Urinary bladder (tissue), 4 donors: ENCODE results near the gene ELK3. TPM values are rescaled to one million over a fixed set of nuclear protein-coding genes. Genes with fewer than 3 reads are reported as not detected.

Source experiments
- DNase-seq: peaks from one replicate; pipeline ENCODE4 v3.0.0-alpha.2; 2015; ENCODE audit errors: extremely low spot score
- H3K27ac ChIP-seq: one replicate; pipeline ENCODE4 v1.5.1; 2013; ENCODE audit warnings: low read depth, mild to moderate bottlenecking, moderate library complexity
- H3K36me3 ChIP-seq: one replicate; pipeline ENCODE4 v1.6.1; 2013; ENCODE audit warnings: mild to moderate bottlenecking, moderate library complexity; ENCODE audit not compliant: insufficient read depth
- H3K4me1 ChIP-seq: one replicate; pipeline ENCODE4 v1.6.1; 2013; ENCODE audit warnings: mild to moderate bottlenecking, moderate library complexity; ENCODE audit not compliant: insufficient read depth
- H3K4me3 ChIP-seq: one replicate; pipeline ENCODE4 v1.5.1; 2013; ENCODE audit warnings: low read depth, low read length
- WGBS: extraction: QIAGEN DNeasy Blood & Tissue Kit; methylation state at CpG from one replicate; pipeline ENCODE4 v1.1.7; 2013; 5-methylcytosine and 5-hydroxymethylcytosine counted together
- polyA plus RNA-seq: library from polyadenylated mRNA; stranded (reverse); fragments of 200-250 nt; gene quantifications from one replicate; pipeline ENCODE4 v1.2.3, GENCODE V29; 2013
- total RNA-seq: library from RNA; depleted of rRNA; stranded (reverse); fragments of >200 nt; gene quantifications from one replicate; pipeline ENCODE4 v1.2.3, GENCODE V29; 2014
- donor health status: healthy with polysubstance abuse.
- donor health status: healthy.

The ELK3 gene
- total and polyA plus RNA-seq, 2 donors: 26.3 to 42.9 TPM

DNA sequence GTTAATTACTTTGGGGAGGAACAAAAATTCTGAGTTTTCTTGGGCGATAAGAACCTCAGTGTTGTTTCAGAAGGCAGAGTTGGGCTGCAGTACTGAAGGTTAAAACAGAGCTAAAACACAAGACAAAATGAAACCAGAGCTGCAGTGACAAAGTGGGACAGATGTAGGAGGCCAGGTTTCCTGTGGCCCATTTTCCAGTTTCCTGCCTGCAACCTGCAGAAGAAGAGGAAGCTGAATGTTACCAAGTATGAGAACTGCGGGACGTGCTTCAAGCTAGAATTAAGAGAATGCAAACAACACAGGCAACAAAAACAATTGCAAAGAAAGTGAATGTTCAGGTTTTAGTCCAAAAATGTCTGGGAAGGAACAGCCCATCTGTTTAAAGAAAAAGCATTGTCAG lies 17.8 kb downstream of the ELK3 start:
- WGBS: 74% methylated on average over 3 of the region's 3 CpGs
- no peaks in the 10 kb centered on the region for H3K4me1 ChIP-seq
- H3K36me3 ChIP-seq: no peaks in the 10 kb centered on the region
- DNase-seq: no peak
- no peak overlapping the region for H3K4me3 ChIP-seq
- no peak overlapping the region for H3K27ac ChIP-seq

GRCh38 chr12:96212456-96213375 lies 18.5 kb downstream of the ELK3 start:
- Histone ChIP-seq H3K4me1 (no peaks in the 10 kb centered on the region), H3K4me3 (no peak overlapping the region), H3K36me3 (no peaks in the 10 kb centered on the region), H3K27ac (no peak overlapping the region)
- no peak for DNase-seq
- 78% methylated on average over 10 of the region's 10 CpGs for WGBS

DNA sequence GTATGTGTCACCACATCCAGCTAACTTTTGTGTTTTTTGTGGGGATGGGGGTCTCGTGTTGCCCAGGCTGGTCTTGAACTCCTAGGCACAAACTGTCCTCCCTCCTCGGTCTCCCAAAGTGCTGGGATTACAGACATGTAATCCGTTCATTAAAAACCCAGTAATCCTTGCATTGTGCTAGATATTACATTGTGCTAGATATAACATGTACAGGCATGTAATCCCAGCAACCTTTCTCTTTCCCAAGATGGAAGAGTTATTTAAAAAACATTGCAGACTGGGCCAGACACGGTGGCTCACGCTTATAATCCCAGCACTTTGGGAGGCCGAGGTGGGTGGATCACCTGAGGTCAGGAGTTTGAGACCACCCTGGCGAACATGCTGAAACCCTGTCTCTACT lies 19.7 kb downstream of the ELK3 start:
- Histone ChIP-seq H3K36me3 (no peaks in the 10 kb centered on the region), H3K4me3 (no peak overlapping the region), H3K27ac (no peak overlapping the region), H3K4me1 (no peaks in the 10 kb centered on the region)
- no peak for DNase-seq
- WGBS: 76% methylated on average over 7 of the region's 7 CpGs

DNA sequence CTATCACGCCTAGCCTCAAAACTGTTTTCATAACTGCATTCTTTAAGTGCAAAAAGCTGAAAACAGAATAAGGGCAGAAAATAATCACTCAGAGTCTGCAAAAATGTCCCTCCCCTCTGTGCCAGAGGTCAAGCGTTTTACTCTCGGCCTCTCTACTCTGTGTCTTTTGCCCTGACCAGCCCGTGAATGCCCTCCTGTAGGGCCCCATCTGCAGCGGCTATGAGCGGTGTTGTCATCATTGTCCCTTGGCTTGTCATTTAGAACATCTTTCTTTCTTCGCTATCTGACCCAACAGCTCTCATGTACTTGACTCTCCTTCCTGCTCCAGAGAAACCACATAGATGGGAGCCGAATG lies 21.7 kb downstream of the ELK3 start:
- Histone ChIP-seq H3K4me3 (no peak overlapping the region), H3K4me1 (no peaks in the 10 kb centered on the region), H3K36me3 (no peaks in the 10 kb centered on the region), H3K27ac (no peak overlapping the region)
- WGBS: 91% methylated on average over 8 of the region's 8 CpGs
- DNase-seq: no peak

- no peaks in the 10 kb centered on the region for H3K4me1 ChIP-seq
- 92% methylated on average over 11 of the region's 11 CpGs for WGBS
- H3K36me3 ChIP-seq: no peaks in the 10 kb centered on the region
- H3K27ac ChIP-seq: peak overlapping the region; percentile 56
- no peak for DNase-seq
- no peak overlapping the region for H3K4me3 ChIP-seq
These were observed 25.0 kb downstream of the ELK3 start for GRCh38 chr12:96218989-96219678.

GRCh38 chr12:96219700-96220206 lies 25.6 kb downstream of the ELK3 start:
- 86% methylated on average over 15 of the region's 15 CpGs for WGBS
- Histone ChIP-seq H3K36me3 (no peaks in the 10 kb centered on the region), H3K4me3 (no peak overlapping the region), H3K27ac (peak overlapping the region; percentile 56), H3K4me1 (no peaks in the 10 kb centered on the region)
- peak; percentile 41 for DNase-seq

DNA sequence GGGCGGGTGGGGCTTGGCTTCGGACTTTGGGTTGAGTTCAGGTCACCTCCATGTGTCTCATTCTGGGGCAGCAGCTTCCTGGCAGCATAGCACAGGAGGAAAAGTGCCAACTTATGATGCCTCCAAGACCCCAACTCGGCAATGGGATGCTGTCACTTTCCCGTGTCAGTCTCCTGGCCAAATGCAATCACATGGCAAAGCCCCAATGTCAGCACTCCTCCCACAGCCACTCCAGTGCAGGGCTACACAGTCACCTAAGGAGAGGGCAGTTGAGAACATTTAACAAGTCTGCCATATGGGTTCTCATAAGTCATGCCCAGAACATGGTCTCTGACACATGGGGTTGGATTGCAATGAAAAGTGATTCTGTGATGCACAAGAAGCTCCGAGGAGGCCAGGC lies 26.7 kb downstream of the ELK3 start:
- Histone ChIP-seq H3K36me3 (no peaks in the 10 kb centered on the region), H3K27ac (no peak overlapping the region), H3K4me3 (no peak overlapping the region), H3K4me1 (no peaks in the 10 kb centered on the region)
- 83% methylated on average over 5 of the region's 5 CpGs for WGBS
- no peak for DNase-seq

DNA sequence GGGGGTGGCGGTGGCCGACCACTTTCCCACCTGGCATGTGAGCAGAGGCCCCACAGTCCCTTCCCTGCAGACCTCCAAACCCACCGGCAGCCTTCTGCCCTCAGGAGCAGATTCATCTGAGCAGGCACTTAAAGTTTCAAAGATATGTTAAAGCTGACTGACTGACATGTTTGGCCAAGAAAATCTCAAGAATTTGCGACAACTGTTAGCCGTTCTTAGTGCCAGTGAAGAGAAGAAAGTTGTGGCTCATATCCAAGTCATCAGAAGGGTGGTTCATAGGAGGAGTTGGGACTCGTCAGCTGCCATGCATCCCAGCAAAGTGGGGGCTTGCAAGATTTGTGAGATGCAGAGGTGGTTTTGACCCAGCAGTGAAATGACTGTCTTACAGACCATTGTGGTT lies 27.2 kb downstream of the ELK3 start:
- H3K4me3 ChIP-seq: no peak overlapping the region
- no peak overlapping the region for H3K27ac ChIP-seq
- no peak for DNase-seq
- no peaks in the 10 kb centered on the region for H3K4me1 ChIP-seq
- no peaks in the 10 kb centered on the region for H3K36me3 ChIP-seq
- 89% methylated on average over 6 of the region's 6 CpGs for WGBS

GRCh38 chr12:96223411-96224218 lies 29.4 kb downstream of the ELK3 start:
- Histone ChIP-seq H3K36me3 (no peaks in the 10 kb centered on the region), H3K27ac (no peak overlapping the region), H3K4me1 (no peaks in the 10 kb centered on the region), H3K4me3 (no peak overlapping the region)
- WGBS: 78% methylated on average over 16 of the region's 16 CpGs
- no peak for DNase-seq

DNA sequence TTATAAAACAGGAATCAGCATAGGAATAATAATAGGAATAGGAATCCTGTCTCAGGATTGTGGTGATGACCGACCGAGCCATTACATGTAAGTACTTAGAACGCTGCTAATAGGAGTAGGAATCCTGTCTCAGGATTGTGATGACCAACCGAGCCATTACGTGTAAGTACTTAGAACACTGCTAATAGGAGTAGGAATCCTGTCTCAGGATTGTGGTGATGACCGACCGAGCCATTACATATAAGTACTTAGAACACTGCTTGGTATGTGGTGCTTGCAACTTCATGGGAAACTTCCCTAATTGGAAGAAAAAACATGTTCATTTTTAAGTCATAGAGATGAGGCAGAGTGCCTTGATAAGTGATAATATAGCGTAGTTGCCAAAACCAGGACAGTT lies 30.0 kb downstream of the ELK3 start:
- Histone ChIP-seq H3K4me3 (no peak overlapping the region), H3K4me1 (no peaks in the 10 kb centered on the region), H3K27ac (no peak overlapping the region), H3K36me3 (no peaks in the 10 kb centered on the region)
- no peak for DNase-seq
- WGBS: 83% methylated on average over 8 of the region's 8 CpGs

DNA sequence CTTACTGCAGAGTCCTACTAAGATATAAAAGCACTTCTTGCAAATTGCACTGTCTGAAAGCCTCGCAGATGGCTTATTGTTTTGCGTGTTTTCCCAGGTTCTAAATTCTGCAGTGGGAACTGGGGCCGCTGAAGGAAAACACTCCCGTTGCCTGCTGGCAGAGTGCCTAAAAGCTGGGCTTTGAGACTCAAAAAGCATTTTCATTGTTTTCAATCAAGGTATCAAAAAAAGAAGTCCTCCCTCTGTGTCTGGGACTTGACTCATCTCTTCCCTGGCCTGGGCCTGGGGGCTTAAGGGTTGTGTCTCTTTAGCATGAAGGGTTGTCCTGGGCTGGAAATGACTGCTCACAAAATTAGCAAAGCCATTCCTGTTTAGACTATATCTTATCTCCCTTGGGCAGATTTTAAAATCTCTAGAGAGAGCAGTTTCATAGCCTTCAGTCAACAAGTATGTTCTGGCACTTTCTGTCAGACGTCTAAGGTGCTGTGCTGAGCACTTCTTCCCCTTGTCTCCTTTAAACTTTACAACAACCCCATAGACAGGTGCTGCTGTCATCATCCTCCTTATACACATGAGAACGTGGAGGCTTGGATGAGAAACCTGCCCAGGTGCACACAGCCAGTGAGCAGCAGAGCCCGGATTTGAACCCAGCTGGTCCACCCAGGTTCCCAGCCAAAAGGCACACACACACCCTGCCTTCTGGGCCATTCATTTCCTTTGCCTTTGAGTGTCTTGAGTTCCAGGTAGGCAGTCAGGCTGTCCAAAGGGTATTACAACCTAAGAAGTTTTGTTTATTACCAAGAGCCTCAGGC lies 31.1 kb downstream of the ELK3 start:
- H3K4me1 ChIP-seq: no peaks in the 10 kb centered on the region
- H3K36me3 ChIP-seq: no peaks in the 10 kb centered on the region
- no peak for DNase-seq
- WGBS: 41% methylated on average over 7 of the region's 7 CpGs
- H3K4me3 ChIP-seq: no peak overlapping the region
- H3K27ac ChIP-seq: no peak overlapping the region

DNA sequence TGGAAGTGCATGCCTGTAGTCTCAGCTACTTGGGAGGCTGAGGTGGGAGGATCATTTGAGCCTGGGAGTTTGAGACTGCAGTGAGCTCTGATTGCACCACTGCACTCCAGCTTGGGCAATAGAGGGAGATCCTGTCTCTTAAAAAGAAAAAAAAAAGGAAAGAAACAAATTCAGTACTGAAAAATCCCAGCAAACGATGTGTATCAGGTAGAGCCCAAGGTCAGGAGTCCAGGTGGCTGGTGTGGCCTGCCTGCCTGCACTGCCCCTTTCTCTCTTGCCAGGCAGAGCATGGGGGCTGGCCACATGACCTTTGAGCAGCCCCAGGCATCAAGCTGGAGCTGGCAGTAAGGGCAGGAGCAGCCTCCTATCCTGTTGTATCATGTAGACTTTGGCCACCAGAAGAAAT lies 31.8 kb downstream of the ELK3 start:
- 86% methylated on average over 1 of the region's 1 CpG for WGBS
- Histone ChIP-seq H3K4me3 (no peak overlapping the region), H3K27ac (no peak overlapping the region), H3K4me1 (no peaks in the 10 kb centered on the region), H3K36me3 (no peaks in the 10 kb centered on the region)
- DNase-seq: no peak

DNA sequence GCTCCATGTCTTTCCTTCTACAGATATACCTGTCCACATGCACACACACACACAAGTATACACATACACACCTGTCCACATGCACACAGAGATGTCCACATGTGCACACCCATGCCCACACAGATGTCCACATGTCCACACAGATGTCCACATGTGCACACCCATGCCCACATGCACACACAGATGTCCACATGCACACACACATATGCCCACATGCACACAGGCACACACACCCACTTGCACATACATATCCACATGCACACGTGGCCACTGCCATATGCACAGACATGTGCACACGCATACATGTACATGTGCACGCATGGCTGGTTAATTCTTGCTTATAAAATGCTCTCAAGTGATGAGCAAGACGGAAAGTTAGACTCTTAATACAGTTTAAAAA lies 32.2 kb downstream of the ELK3 start:
- no peak overlapping the region for H3K4me3 ChIP-seq
- H3K27ac ChIP-seq: no peak overlapping the region
- no peak for DNase-seq
- WGBS: 94% methylated on average over 4 of the region's 4 CpGs
- no peaks in the 10 kb centered on the region for H3K36me3 ChIP-seq
- no peaks in the 10 kb centered on the region for H3K4me1 ChIP-seq
